ENCODE results near the gene KRT3. TPM values are rescaled to one million over a fixed set of nuclear protein-coding genes. Genes with fewer than 3 reads are reported as not detected.

Gene KRT3
- total RNA-seq, 1 experiment from 2014 or later, result not detected

GRCh38 chr12:52813885-52814709 is 18.2 kb upstream of the KRT3 start, which contains the start of gene KRT4:
TSS of gene KRT4 (minus strand) at chr12:52814116. CDS start at chr12:52814058, 58 bp downstream.
- CTCF ChIA-PET, result no interaction called here
- Histone ChIP-seq H2AFZ (ENCODE audit: low read depth, low read length, poor library complexity, severe bottlenecking) (no peak within 1 kb of the TSS), H4K20me1 (ENCODE audit: insufficient read depth) (no peaks in the 10 kb centered on the region), H3K27me3 (ENCODE audit: insufficient read depth, low read length) (peaks cover 8% of the 10 kb centered on the region; the same call in 1 of the 2 replicates), H3K4me2 (ENCODE audit: low read length) (no peak within 1 kb of the TSS), H3K9ac (ENCODE audit: low read length) (no peak within 1 kb of the TSS), H3K4me3 (replicated peaks in 1 of 2; ENCODE audit: low read depth in 1 of 2, low read length in 2 of 2) (no peak within 1 kb of the TSS), H3K27ac (ENCODE audit: low read depth, low read length) (no peak within 1 kb of the TSS), H3K4me1 (ENCODE audit: control insufficient read depth in 1 of 2, insufficient read depth in 2 of 2, low read length in 2 of 2) (no peaks in the 10 kb centered on the region), H3K36me3 (ENCODE audit: control insufficient read depth in 1 of 2, insufficient read depth in 2 of 2, low read length in 2 of 2) (no peaks in the 10 kb centered on the region), H3K9me3 (ENCODE audit: control insufficient read depth in 1 of 2, insufficient read depth in 1 of 2, low read depth in 1 of 2, low read length in 2 of 2) (no peaks in the 10 kb centered on the region), H3K9me2 (ENCODE audit: insufficient read depth) (no peaks in the 10 kb centered on the region), H3K79me2 (ENCODE audit: insufficient read depth, low read length) (no peaks in the 10 kb centered on the region)
- RAD21 ChIA-PET (ENCODE audit: low non-redundant PET in 1 of 2, low total read pairs in 2 of 2, uncharacterized antibody in 2 of 2, unreplicated experiment in 2 of 2), result no interaction called here
- intact Hi-C loops (cut with micrococcal nuclease), result no loop called here
- DNase-seq (ENCODE audit: low read depth, low spot score), result no peak
- TF ChIP-seq ZNF274 (IDR thresholded peaks at IDR 0.05; ENCODE audit: low read depth, low read length) (no peak), FOSL1 (IDR thresholded peaks at IDR 0.05; ENCODE audit: low read depth) (no peak), CBX3 (IDR thresholded peaks at IDR 0.05; ENCODE audit: low read depth) (no peak), JUND (IDR thresholded peaks at IDR 0.05) (no peak), EZH2 (IDR thresholded peaks at IDR 0.05) (no peak), EZH2phosphoT487 (IDR thresholded peaks at IDR 0.05; ENCODE audit: borderline replicate concordance) (no peak), SRF (IDR thresholded peaks at IDR 0.05; ENCODE audit: low read depth) (no peak), SIN3A (IDR thresholded peaks at IDR 0.05; ENCODE audit: low read depth) (no peak), ZFX (IDR thresholded peaks at IDR 0.05) (no peak), POLR2A (IDR thresholded peaks at IDR 0.05; ENCODE audit: borderline replicate concordance, extremely low read depth, insufficient read depth, insufficient read length) (no peak), YY1 (IDR thresholded peaks at IDR 0.05; ENCODE audit: extremely low read depth, insufficient replicate concordance, low read depth, low read length) (no peak), EGR1 (IDR thresholded peaks at IDR 0.05; ENCODE audit: low read depth) (no peak), ELF1 (IDR thresholded peaks at IDR 0.05; ENCODE audit: borderline replicate concordance, low read depth) (no peak), ATF3 (IDR thresholded peaks at IDR 0.05) (no peak), RAD21 (IDR thresholded peaks at IDR 0.05; ENCODE audit: low read depth) (no peak), POLR2AphosphoS5 (IDR thresholded peaks at IDR 0.05; ENCODE audit: low read depth, low read length) (no peak)
- TF ChIP-seq, protein P1, sequence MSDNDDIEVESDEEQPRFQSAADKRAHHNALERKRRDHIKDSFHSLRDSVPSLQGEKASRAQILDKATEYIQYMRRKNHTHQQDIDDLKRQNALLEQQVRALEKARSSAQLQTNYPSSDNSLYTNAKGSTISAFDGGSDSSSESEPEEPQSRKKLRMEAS (IDR thresholded peaks at IDR 0.05), result no peak
- TF ChIP-seq, protein P2, sequence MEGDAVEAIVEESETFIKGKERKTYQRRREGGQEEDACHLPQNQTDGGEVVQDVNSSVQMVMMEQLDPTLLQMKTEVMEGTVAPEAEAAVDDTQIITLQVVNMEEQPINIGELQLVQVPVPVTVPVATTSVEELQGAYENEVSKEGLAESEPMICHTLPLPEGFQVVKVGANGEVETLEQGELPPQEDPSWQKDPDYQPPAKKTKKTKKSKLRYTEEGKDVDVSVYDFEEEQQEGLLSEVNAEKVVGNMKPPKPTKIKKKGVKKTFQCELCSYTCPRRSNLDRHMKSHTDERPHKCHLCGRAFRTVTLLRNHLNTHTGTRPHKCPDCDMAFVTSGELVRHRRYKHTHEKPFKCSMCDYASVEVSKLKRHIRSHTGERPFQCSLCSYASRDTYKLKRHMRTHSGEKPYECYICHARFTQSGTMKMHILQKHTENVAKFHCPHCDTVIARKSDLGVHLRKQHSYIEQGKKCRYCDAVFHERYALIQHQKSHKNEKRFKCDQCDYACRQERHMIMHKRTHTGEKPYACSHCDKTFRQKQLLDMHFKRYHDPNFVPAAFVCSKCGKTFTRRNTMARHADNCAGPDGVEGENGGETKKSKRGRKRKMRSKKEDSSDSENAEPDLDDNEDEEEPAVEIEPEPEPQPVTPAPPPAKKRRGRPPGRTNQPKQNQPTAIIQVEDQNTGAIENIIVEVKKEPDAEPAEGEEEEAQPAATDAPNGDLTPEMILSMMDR (IDR thresholded peaks at IDR 0.05 in 2 of 3, conservative IDR thresholded peaks at IDR 0.05 in 1 of 3; ENCODE audit: borderline replicate concordance in 1 of 3, insufficient read depth in 1 of 3, low read depth in 2 of 3, low read length in 2 of 3), result no peak
- TF ChIP-seq, protein P3, sequence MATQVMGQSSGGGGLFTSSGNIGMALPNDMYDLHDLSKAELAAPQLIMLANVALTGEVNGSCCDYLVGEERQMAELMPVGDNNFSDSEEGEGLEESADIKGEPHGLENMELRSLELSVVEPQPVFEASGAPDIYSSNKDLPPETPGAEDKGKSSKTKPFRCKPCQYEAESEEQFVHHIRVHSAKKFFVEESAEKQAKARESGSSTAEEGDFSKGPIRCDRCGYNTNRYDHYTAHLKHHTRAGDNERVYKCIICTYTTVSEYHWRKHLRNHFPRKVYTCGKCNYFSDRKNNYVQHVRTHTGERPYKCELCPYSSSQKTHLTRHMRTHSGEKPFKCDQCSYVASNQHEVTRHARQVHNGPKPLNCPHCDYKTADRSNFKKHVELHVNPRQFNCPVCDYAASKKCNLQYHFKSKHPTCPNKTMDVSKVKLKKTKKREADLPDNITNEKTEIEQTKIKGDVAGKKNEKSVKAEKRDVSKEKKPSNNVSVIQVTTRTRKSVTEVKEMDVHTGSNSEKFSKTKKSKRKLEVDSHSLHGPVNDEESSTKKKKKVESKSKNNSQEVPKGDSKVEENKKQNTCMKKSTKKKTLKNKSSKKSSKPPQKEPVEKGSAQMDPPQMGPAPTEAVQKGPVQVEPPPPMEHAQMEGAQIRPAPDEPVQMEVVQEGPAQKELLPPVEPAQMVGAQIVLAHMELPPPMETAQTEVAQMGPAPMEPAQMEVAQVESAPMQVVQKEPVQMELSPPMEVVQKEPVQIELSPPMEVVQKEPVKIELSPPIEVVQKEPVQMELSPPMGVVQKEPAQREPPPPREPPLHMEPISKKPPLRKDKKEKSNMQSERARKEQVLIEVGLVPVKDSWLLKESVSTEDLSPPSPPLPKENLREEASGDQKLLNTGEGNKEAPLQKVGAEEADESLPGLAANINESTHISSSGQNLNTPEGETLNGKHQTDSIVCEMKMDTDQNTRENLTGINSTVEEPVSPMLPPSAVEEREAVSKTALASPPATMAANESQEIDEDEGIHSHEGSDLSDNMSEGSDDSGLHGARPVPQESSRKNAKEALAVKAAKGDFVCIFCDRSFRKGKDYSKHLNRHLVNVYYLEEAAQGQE (IDR thresholded peaks at IDR 0.05; ENCODE audit: low read depth), result no peak
- POLR2A ChIA-PET, result no interaction called here
- BruUV-seq (replicated peaks), result no TSS peak
- ATAC-seq, result no peak

All from HCT116 (cell line).